H1 (cell line): ENCODE measurements around the gene YPEL4. TPM values are rescaled to one million over a fixed set of nuclear protein-coding genes. Genes with fewer than 3 reads are reported as not detected.

Experiments used
- CTCF ChIA-PET: fragments of 300-600 bp; sonication (Branson Sonifier 250); formaldehyde crosslinking; loops from one replicate; lab custom pipeline; 2021; ENCODE audit not compliant: partially characterized antibody; lab: Charles Lee
- POLR2A ChIA-PET: fragments of 300-600 bp; sonication (Branson Sonifier 250); formaldehyde crosslinking; loops from one replicate; lab custom pipeline; 2021; ENCODE audit warnings: inconsistent platforms; ENCODE audit not compliant: partially characterized antibody; lab: Charles Lee
- DNase-seq, 2 experiments: peaks; one replicate each; pipeline versions ENCODE4 v3.0.0 to v3.0.0-alpha.2; 2010 to 2022; ENCODE audit warnings: low spot score in 2 of 2, low read depth in 1 of 2, mixed read lengths in 1 of 2
- FAIRE-seq: peaks from 2 replicates; lab custom pipeline; 2011; peaks lifted over from hg19 to GRCh38; lab: Jason Lieb, UNC
- H2AFZ ChIP-seq: 2 replicates; pipeline ENCODE4 v1.8.1; 2012; ENCODE audit warnings: low read length, inconsistent platforms
- H2AK5ac ChIP-seq: 2 replicates; pipeline ENCODE4 v1.6.1; 2013; ENCODE audit warnings: low read depth, low read length
- H2BK120ac ChIP-seq: replicated peaks from 2 replicates; pipeline ENCODE3; 2013; ENCODE audit warnings: low read depth, low read length, inconsistent platforms
- H2BK12ac ChIP-seq: 2 replicates; pipeline ENCODE4 v1.6.1; 2013; ENCODE audit warnings: low read depth, low read length
- H2BK15ac ChIP-seq: 2 replicates; pipeline ENCODE4 v1.6.1; 2013; ENCODE audit warnings: low read length
- H2BK20ac ChIP-seq: 2 replicates; pipeline ENCODE4 v1.6.1; 2013; ENCODE audit warnings: low read length
- H2BK5ac ChIP-seq: 2 replicates; pipeline ENCODE4 v1.6.1; 2013; ENCODE audit warnings: low read depth, low read length
- H3K14ac ChIP-seq: 2 replicates; pipeline ENCODE4 v1.6.1; 2013; ENCODE audit warnings: inconsistent platforms; ENCODE audit not compliant: insufficient read length
- H3K18ac ChIP-seq: 2 replicates; pipeline ENCODE4 v1.6.1; 2013; ENCODE audit warnings: low read length; ENCODE audit errors: extremely low read depth
- H3K23ac ChIP-seq: 2 replicates; pipeline ENCODE4 v1.6.1; 2013; ENCODE audit warnings: inconsistent platforms; ENCODE audit not compliant: insufficient read length
- H3K23me2 ChIP-seq: 2 replicates; pipeline ENCODE4 v1.6.1; 2013; ENCODE audit warnings: low read depth, low read length
- H3K27ac ChIP-seq: 2 replicates; pipeline ENCODE4 v1.6.1; 2011; ENCODE audit warnings: low read depth, low read length, inconsistent platforms
- H3K27me3 ChIP-seq, 4 experiments: replicated peaks in 1 of 4; 1 replicate in 1 of 4; 2 replicates in 3 of 4; pipeline versions ENCODE4 v1.6.1 to v1.8.1; 2011 to 2013; ENCODE audit warnings: low read length in 3 of 4, mild to moderate bottlenecking in 3 of 4, inconsistent platforms in 2 of 4, mixed read lengths in 2 of 4, moderate library complexity in 1 of 4; ENCODE audit not compliant: control insufficient read depth in 3 of 4, insufficient read depth in 3 of 4; ENCODE audit errors: extremely low read depth in 1 of 4
- H3K36me3 ChIP-seq, 4 experiments: 2 replicates each; pipeline versions ENCODE4 v1.6.1 to v1.8.1; 2011 to 2013; ENCODE audit warnings: mild to moderate bottlenecking in 4 of 4, low read length in 3 of 4, moderate library complexity in 2 of 4, control low read depth in 1 of 4, inconsistent platforms in 1 of 4; ENCODE audit not compliant: insufficient read depth in 4 of 4, control insufficient read depth in 2 of 4
- H3K4ac ChIP-seq: replicated peaks from 2 replicates; pipeline ENCODE3; 2013; ENCODE audit warnings: low read length, low read depth, mixed read lengths, inconsistent platforms; ENCODE audit not compliant: insufficient read length
- H3K4me1 ChIP-seq, 4 experiments: replicated peaks in 1 of 4; 1 replicate in 1 of 4; 2 replicates in 3 of 4; pipeline versions ENCODE4 v1.6.1 to v1.8.1; 2011 to 2013; ENCODE audit warnings: low read length in 3 of 4, inconsistent platforms in 2 of 4, mixed read lengths in 1 of 4; ENCODE audit not compliant: insufficient read depth in 4 of 4, control insufficient read depth in 3 of 4
- H3K4me2 ChIP-seq, 2 experiments: 2 replicates each; pipeline versions ENCODE4 v1.6.1 to v1.8.1; 2011 to 2013; ENCODE audit warnings: low read depth in 2 of 2, low read length in 2 of 2, control low read depth in 1 of 2, inconsistent platforms in 1 of 2, mild to moderate bottlenecking in 1 of 2; ENCODE audit not compliant: insufficient read depth in 1 of 2
- H3K4me3 ChIP-seq, 4 experiments: fragments of 200-600, 300-600 bp in 1 of 4; sonication (generic), shearing (Covaris generic), sonication (Bioruptor Twin) in 1 of 4; 2 replicates each; pipeline versions ENCODE4 v1.5.1 to v1.8.1; 2011 to 2016; ENCODE audit warnings: low read length in 4 of 4, low read depth in 3 of 4, control low read depth in 2 of 4, inconsistent platforms in 2 of 4, mild to moderate bottlenecking in 2 of 4, mixed read lengths in 1 of 4, moderate library complexity in 1 of 4; ENCODE audit not compliant: insufficient read depth in 2 of 4; ENCODE audit errors: extremely low read depth in 1 of 4
- H3K56ac ChIP-seq: replicated peaks from 2 replicates; pipeline ENCODE3; 2013; ENCODE audit warnings: low read depth, mild to moderate bottlenecking, mixed read lengths, low read length, inconsistent platforms; ENCODE audit not compliant: insufficient read length
- H3K79me1 ChIP-seq: 2 replicates; pipeline ENCODE4 v1.6.1; 2013; ENCODE audit warnings: low read depth, low read length, control low read depth
- H3K79me2 ChIP-seq, 2 experiments: 2 replicates each; pipeline versions ENCODE4 v1.6.1 to v1.8.1; 2012 to 2013; ENCODE audit warnings: low read length in 2 of 2, mild to moderate bottlenecking in 2 of 2, inconsistent platforms in 1 of 2; ENCODE audit not compliant: insufficient read depth in 2 of 2, control insufficient read depth in 1 of 2
- H3K9ac ChIP-seq, 4 experiments: replicated peaks in 1 of 4; 1 replicate in 1 of 4; 2 replicates in 3 of 4; pipeline versions ENCODE4 v1.6.1 to v1.8.1; 2011 to 2013; ENCODE audit warnings: low read depth in 3 of 4, low read length in 3 of 4, control low read depth in 2 of 4, mild to moderate bottlenecking in 2 of 4, moderate library complexity in 2 of 4, inconsistent platforms in 1 of 4; ENCODE audit errors: extremely low read depth in 1 of 4
- H3K9me3 ChIP-seq, 2 experiments: 2 replicates each; pipeline versions ENCODE4 v1.6.1 to v1.8.1; 2012 to 2013; ENCODE audit warnings: mild to moderate bottlenecking in 2 of 2, moderate library complexity in 2 of 2, control low read depth in 1 of 2, inconsistent platforms in 1 of 2, low read depth in 1 of 2, low read length in 1 of 2, mixed read lengths in 1 of 2; ENCODE audit not compliant: insufficient read depth in 2 of 2
- H4K20me1 ChIP-seq, 2 experiments: replicated peaks in 1 of 2; 2 replicates each; pipeline versions ENCODE3 to v1.8.1; 2011 to 2013; ENCODE audit warnings: inconsistent platforms in 2 of 2, low read length in 2 of 2, mild to moderate bottlenecking in 1 of 2; ENCODE audit not compliant: insufficient read depth in 2 of 2, control insufficient read depth in 1 of 2
- H4K5ac ChIP-seq: 2 replicates; pipeline ENCODE4 v1.6.1; 2013; ENCODE audit warnings: low read length, low read depth, mixed read lengths, inconsistent platforms; ENCODE audit not compliant: insufficient read length
- H4K8ac ChIP-seq: 2 replicates; pipeline ENCODE4 v1.8.0; 2013; ENCODE audit warnings: mild to moderate bottlenecking, moderate library complexity, low read length, inconsistent platforms; ENCODE audit not compliant: insufficient read depth; ENCODE audit errors: extremely low read depth
- H4K91ac ChIP-seq: replicated peaks from 2 replicates; pipeline ENCODE3; 2013; ENCODE audit warnings: low read length, mixed read lengths, inconsistent platforms; ENCODE audit not compliant: insufficient read length
- BACH1 ChIP-seq: IDR thresholded peaks from 2 replicates; pipeline ENCODE4 v1.6.1; 2012; ENCODE audit warnings: low read length, improper control_type of control experiment
- CBX5 ChIP-seq: fragments of 300-800, 300-1000 bp; sonication (generic); IDR thresholded peaks from 2 replicates; pipeline ENCODE4 v1.7.1; 2016; ENCODE audit warnings: antibody characterized with exemption, low read length, low read depth
- CBX8 ChIP-seq: fragments of 300-800, 300-1000 bp; sonication (generic); IDR thresholded peaks from 2 replicates; pipeline ENCODE4 v1.7.1; 2016; ENCODE audit warnings: low read depth, low read length, borderline replicate concordance
- CREB1 ChIP-seq: IDR thresholded peaks from 2 replicates; pipeline ENCODE4 v1.6.1; 2012; ENCODE audit warnings: inconsistent platforms
- KDM1A ChIP-seq: fragments of 200-600, 300-600 bp; sonication (generic); IDR thresholded peaks from 2 replicates; pipeline ENCODE4 v1.7.1; 2016; ENCODE audit warnings: mild to moderate bottlenecking, low read length, borderline replicate concordance
- POLR2A ChIP-seq, 2 experiments: IDR thresholded peaks; 1 replicate in 1 of 2; 2 replicates in 1 of 2; pipeline ENCODE4 v1.6.1; 2011; ENCODE audit warnings: low read depth in 2 of 2, low read length in 2 of 2, mild to moderate bottlenecking in 2 of 2; ENCODE audit errors: control extremely low read depth in 1 of 2
- POU5F1 ChIP-seq: IDR thresholded peaks from 2 replicates; pipeline ENCODE4 v1.6.1; 2011; ENCODE audit warnings: low read depth, mild to moderate bottlenecking, low read length, moderate library complexity
- RFX5 ChIP-seq: IDR thresholded peaks from 2 replicates; pipeline ENCODE4 v1.6.1; 2011; ENCODE audit warnings: low read depth, low read length, improper control_type of control experiment, borderline replicate concordance
- WGBS, 2 experiments: shearing (Covaris generic) in 1 of 2; methylation state at CpG; one replicate each; pipeline versions ENCODE4 v1.1.6 to v1.1.7; 2013 to 2015; ENCODE audit warnings: low lambda C conversion rate in 2 of 2, mixed read lengths in 2 of 2, inconsistent platforms in 1 of 2, low coverage in 1 of 2, missing lambda C conversion rate in 1 of 2; ENCODE audit not compliant: insufficient replicate concordance in 2 of 2, insufficient coverage in 1 of 2, insufficient read length in 1 of 2; ENCODE audit errors: extremely low coverage in 1 of 2, missing lambda C conversion rate in 1 of 2; 5-methylcytosine and 5-hydroxymethylcytosine counted together
- polyA plus RNA-seq, 7 experiments: library from polyadenylated mRNA; depleted of rRNA in 3 of 7; stranded (reverse) in 5 of 7; unstranded in 2 of 7; fragments of >200 nt in 5 of 7; fragments of 200-250 nt in 2 of 7; gene quantifications; 1 replicate in 5 of 7; 2 replicates in 1 of 7; 4 replicates in 1 of 7; pipeline versions ENCODE4 v1.2.1 to v1.2.3, GENCODE V29; 2011 to 2013; ENCODE audit warnings: missing spikeins in 2 of 7, mixed read lengths in 2 of 7
- total RNA-seq: library from RNA; stranded (reverse); fragmentation: NEBNext Ultra II Directional; extraction: Animal tissue kit (Norgen Biotek cat#: 25700); gene quantifications from 2 replicates; pipeline ENCODE4 v1.2.1, GENCODE V29; 2021
- TF ChIP-seq, protein P1 (sequence below): IDR thresholded peaks from 2 replicates; pipeline ENCODE4 v1.6.1; 2012; ENCODE audit warnings: low read length, inconsistent platforms

YPEL4 gene
- total and polyA plus RNA-seq, 2 of the 8 experiments (the other 6 are each of a cell fraction or from before 2014, with no cell fraction given), result 0.13 to 0.38 TPM

DNA sequence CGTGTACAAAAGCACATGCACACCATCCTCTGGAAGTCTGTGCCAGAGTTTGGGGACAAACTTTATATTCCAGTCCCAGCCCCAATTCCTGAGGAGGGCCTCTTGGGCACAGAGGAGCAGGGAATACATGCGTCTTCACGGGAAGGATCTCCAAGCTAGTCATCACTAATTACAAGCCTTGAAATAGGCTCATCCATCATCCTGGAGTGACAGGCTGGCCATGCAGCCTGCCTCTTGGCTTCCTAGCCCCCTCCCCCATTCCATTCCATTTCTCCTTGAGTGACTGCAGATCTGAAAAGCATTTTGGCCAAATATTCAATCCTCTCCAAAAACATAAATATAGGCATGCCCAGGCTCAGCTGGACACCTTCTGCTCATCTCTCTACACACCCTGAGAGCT lies 27.4 kb downstream of the YPEL4 start:
- no peaks in the 10 kb centered on the region for H3K79me1 ChIP-seq
- peaks cover 5 to 10% of the 10 kb centered on the region in 2 experiments; a peak in 3 of 4 replicates for H3K9me3 ChIP-seq
- no peak overlapping the region for H2BK5ac ChIP-seq
- WGBS, 2 experiments, result 78% methylated on average over 3 of the region's 3 CpGs; no CpG with 5 or more reads in 1 of the 2 experiments
- DNase-seq (no peak), FAIRE-seq (no peak)
- H4K20me1 ChIP-seq, result no peaks in the 10 kb centered on the region
- H3K79me2 ChIP-seq, result no peaks in the 10 kb centered on the region
- no peak overlapping the region for H2BK120ac ChIP-seq
- ChIA-PET CTCF (interaction anchor here (0.9 to 12.6 kb wide), 9 partner anchors 9 to 96 kb away, joined by 3 to 129 read pairs (median 3); no protein-coding TSS in a partner anchor), POLR2A (interaction anchor here (1.0 to 51.1 kb wide), 3 partner anchors 22 to 325 kb away, joined by 3 to 1546 read pairs (median 3); partner anchors contain the start of genes CLP1 and YPEL4)
- H3K18ac ChIP-seq, result no peak overlapping the region
- no peak overlapping the region for H3K4me2 ChIP-seq
- no peak overlapping the region for H3K14ac ChIP-seq
- no peaks in the 10 kb centered on the region; the same call in 1 of the 2 replicates for H3K23me2 ChIP-seq
- no peak overlapping the region for H2BK12ac ChIP-seq
- H2BK20ac ChIP-seq, result no peak overlapping the region
- H4K5ac ChIP-seq, result no peak overlapping the region
- H3K4me1 ChIP-seq, result no peaks in the 10 kb centered on the region
- no peak for TF ChIP-seq RFX5
- TF ChIP-seq POU5F1, result no peak
- TF ChIP-seq CBX8, result no peak
- no peak for TF ChIP-seq CBX5
- TF ChIP-seq, protein P1, sequence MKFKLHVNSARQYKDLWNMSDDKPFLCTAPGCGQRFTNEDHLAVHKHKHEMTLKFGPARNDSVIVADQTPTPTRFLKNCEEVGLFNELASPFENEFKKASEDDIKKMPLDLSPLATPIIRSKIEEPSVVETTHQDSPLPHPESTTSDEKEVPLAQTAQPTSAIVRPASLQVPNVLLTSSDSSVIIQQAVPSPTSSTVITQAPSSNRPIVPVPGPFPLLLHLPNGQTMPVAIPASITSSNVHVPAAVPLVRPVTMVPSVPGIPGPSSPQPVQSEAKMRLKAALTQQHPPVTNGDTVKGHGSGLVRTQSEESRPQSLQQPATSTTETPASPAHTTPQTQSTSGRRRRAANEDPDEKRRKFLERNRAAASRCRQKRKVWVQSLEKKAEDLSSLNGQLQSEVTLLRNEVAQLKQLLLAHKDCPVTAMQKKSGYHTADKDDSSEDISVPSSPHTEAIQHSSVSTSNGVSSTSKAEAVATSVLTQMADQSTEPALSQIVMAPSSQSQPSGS, result no peak
- TF ChIP-seq CREB1, result no peak
- TF ChIP-seq KDM1A, result no peak
- no peak for TF ChIP-seq POLR2A (IDR thresholded peaks at IDR 0.05; ENCODE audit: control extremely low read depth in 1 of 2, low read depth in 2 of 2, low read length in 2 of 2)
- TF ChIP-seq BACH1, result no peak
- H3K23ac ChIP-seq, result no peak overlapping the region
- H2AK5ac ChIP-seq, result no peak overlapping the region
- no peak overlapping the region for H3K27ac ChIP-seq
- no peak overlapping the region for H3K56ac ChIP-seq
- H2BK15ac ChIP-seq, result no peak overlapping the region
- H3K4ac ChIP-seq, result no peak overlapping the region
- no peak overlapping the region for H3K4me3 ChIP-seq
- H3K9ac ChIP-seq, result no peak overlapping the region
- H4K91ac ChIP-seq, result no peak overlapping the region
- H3K27me3 ChIP-seq, result no peaks in the 10 kb centered on the region
- H3K36me3 ChIP-seq, result peaks cover 0 to 4% (median 2%) of the 10 kb centered on the region in 4 experiments; a peak in 1 of 8 replicates
- H4K8ac ChIP-seq, result no peak overlapping the region
- no peak overlapping the region for H2AFZ ChIP-seq
